NCI-H2029 (cell line): ENCODE results near the gene MCRS1.
"Not testable (repeated sequence)": the region's sequence is repeated elsewhere in the genome, so short reads cannot be mapped to it uniquely, and the experiment has no call there.

Experiments used
- DNase-seq: peaks from one replicate; lab custom pipeline; 2025; lab: John Stamatoyannopoulos, UW

MCRS1 gene

DNA sequence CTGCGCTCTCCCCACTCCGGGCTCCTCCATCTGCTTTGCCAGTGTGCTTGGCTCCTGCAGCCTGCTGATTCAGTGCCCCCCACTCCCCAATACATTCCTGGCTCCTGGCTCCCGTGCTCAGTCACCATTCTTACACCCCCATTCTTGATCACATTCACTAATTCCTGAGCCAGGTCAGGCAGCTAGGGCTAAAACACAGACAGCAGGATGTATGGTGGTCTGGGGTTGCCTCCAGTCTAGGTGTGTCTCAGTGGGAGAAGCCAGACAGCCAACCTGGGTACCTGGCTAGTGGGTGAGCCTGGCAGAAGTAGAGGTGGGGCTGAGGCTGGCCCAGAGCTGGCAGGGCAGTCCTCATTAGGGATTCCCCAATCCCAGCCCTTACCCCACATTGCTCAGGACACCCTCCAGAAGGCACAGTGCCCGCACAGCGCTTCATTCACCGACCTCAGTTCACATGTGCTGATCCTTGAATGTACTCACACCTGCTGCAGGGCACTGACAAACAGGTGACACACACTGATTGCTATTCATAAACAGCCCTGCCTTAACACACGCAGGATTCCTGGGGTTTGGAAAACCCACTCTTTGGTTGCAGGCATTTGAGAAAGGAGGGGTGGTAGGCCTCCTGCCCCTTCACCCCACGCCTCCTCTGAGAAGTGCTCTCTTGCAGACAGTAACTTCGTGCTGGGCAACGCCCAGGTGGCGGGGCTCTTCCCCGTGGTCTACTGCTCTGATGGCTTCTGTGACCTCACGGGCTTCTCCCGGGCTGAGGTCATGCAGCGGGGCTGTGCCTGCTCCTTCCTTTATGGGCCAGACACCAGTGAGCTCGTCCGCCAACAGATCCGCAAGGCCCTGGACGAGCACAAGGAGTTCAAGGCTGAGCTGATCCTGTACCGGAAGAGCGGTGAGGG is 27.5 kb downstream of the MCRS1 start:
- no peak for DNase-seq

DNA sequence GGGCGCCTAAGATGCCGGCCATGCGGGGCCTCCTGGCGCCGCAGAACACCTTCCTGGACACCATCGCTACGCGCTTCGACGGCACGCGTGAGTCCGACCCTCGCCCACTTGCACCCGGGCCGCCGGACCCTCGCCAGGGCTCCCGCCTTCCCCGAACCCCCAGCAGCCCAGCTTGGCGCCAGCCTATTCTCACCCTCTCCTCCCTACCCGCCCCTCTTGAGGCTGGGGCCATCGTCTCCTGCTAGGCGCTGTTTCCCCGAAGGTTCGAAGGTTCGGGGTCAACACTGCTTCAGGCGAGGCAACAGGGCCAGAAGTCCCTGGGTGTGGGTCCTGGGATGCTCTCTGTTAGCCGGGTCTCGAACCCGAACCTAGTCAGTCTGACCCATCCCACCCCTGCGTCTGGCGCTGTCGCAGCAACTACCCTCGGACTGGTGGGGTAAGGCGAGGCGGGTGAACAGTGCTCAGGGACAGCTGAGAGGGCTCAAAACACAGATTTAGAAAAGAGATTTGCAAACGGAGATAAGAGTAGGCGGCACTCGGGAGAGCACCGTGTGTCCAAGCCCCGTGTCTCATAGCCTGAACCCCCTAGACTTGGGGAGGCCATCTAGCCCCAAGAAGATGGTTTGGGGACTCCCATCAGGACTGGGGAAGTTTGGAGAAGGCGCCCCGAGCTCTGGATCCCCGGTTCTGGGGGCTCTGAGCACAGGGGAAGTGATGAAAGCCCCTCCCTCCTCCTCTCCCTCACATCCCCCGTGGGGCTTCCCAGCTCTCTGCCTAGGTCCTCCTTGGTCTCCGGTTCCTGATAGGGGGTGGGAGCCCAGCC is 28.3 kb downstream of the MCRS1 start:
- no peak for DNase-seq

DNA sequence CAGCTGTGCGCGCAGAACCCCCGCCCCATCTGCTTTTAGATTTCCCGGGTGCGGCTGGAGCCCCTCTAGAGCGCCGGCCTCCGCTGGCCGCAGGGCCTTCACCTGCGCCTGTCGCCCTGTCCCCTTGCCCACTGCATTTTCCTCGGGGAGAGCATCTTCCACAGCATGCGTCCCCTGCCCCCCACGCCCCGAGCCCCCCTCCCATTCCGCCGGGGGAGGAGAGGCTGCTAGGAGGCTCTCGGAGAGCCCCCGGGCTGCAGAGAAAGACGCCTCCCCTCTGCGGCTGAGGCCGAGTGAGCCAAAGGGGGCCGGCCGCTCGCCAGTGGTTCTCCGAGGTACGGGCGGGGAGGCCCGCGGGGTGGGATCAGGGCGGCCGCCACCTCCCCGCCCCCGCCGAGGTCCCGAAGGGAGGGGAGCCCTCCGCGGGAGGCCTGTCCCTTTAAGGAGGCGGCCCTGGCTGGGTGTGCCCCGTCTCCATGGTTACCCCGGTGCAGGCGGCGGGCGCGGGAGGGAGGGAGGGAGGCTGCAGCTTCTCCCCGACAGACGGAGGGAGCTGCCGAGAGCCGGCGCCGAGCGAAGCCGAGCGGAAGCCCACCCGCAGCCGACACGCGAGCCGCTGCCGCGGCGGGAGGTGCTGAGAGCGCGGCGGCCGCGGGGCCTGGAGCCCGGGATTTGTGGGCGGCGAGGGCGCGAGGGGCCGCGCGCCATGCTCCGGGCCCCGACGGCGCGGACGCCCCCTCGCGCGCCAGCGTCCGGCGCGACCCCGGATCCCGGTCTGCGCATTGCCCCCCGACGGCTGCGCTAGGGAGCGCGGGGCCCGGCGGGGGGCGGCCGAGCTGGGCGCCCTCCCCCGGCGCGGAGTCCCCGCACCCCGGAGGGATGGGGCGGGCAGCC is 29.2 kb downstream of the MCRS1 start, which contains the start of gene KCNH3:
KCNH3 (plus strand) TSS at position 521 of the 894 bp plus-strand sequence. CDS start 387 bp downstream, outside the sequence.
- peak; percentile 77 for DNase-seq

DNA sequence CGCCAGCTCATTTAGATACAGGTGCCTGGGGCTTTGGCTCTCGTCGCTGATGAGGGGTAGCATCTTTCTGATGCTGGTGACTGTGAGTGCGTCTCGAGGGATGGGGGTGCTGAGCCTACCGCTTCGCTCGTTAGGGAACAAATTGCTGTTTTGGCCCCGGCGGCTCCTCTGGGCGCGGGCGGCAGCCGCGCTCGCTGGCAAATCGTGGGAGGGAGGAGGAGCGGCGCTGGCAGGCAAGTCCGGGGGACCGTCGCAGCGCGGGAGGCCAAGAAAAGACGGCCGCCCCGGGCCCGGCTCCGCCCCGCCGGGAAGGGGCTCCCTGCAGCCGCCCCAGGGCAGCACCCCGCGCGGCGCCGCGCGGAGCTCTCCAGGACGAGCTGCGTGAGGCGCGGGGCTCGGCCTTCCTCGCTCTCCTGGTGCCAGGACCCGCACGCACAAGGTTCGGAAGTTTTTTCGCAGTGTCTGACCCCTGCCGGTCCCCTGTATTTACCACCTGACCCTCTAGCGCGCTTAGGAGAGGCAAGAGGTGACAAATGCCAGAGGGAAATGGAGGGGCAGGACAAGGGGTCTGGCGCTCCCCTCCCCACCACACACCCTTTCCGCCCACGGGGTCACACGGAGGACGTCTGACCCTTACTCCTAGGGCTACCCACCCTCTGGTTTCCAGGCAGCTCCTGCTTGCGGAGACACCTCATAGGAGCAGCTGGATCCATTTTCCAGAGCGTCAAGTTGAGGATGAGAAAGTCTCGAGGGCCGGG is 30.0 kb downstream of the MCRS1 start:
- no peak for DNase-seq

DNA sequence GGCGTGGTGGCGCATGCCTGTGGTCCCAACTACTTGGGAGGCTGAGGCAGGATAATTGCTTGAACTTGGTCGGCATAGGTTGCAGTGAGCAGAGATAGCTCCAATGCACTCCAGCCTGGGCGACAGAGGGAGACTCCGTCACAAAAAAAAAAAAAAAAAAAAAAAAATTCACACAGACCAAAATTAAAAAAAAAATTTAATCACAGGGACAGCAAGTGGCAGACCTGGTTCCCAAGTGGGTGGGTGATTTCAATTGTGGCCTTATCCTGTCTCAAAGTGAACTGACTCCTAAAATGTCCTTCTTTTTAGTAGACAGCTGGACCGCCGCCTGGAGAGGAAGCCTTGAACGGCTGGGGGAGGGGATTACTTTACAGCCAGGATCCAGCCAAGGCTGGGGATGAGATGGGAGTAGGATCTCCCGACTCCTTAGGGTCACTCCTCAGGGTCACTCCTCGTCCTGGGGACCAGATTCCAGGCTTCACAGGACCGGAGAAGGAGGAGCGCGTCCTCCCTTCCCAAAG is 30.7 kb downstream of the MCRS1 start:
- DNase-seq: no peak

DNA sequence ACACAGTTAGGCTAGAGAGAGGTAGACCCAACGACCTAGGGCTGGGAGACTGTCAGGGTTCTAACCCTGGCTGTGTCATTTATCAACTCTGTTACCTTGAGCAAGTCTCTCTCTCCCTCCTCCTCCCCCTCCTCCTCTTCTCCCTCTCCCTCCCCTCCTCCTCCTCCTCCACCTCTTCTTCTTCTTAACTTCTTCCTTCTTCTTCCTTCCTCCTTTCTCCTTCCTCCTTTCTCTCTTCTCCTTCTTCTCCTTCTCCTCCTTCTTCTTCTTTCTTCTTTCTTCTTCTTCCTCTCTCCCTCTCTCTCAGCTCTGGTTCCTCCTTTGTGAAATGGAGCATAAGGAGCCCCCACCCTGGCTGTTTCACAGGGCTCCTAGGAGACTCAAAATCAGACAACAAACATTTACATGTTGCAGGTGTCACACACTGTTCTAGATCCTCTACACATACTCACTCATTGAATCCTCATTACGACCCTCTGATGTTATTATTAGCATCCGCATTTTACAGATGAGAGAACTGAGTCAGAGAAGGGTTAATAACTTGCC is 31.3 kb downstream of the MCRS1 start:
- no peak for DNase-seq

DNA sequence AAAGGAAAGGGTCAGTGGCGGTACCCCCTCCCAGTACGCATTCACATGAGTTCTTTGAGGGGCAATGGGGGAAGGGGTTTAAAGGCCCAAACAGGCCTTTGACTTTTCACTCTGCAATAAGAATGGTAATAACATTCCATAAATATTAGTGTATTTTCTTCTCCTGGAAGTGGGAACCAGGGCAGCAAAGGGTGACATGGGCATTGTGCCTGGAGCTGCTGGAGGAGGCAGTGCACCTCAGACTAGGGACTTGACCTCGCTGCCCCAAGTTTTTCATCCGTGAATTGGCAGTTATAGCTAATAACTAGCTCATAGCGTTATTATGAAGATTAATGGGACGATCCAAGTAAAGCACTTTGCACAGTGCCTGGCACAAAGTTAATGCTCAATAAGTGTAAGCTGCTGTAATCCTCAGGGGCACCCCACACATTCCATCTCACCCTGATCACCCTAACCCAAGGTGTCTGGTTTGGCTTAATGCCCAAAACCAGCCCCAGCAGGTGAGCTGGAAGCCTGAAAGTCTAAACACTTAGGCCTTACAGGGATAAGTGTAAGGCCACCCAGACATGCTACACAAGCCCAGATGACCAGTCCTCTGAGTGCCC is 31.9 kb downstream of the MCRS1 start:
- no peak for DNase-seq

DNA sequence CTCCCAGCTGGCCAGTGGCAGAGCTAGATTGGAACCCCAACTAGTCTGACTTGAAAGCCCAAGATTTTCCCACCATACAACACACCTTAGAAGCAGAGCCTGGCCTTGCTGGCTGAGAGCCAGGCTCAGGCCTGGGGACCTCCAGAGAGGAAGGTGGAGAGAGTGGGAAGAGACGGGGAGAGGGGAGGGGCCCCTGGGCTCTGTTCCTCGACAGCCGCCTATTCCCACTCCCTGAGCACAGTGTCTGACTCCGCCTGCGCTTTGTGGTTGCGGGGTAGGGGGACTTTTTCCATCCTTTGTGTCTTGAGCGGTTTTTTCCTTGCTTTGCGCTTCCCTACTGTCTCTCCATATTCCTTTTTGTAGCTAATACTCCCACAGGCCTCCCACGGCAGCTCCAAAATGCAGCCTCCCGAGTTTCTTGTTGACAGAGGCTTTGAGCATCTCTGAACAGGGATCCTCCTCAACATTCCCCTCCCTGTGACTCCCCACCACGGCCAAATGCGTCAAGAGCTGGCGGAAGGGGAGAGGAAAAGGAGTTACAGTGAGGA is 33.1 kb downstream of the MCRS1 start:
- DNase-seq: no peak

DNA sequence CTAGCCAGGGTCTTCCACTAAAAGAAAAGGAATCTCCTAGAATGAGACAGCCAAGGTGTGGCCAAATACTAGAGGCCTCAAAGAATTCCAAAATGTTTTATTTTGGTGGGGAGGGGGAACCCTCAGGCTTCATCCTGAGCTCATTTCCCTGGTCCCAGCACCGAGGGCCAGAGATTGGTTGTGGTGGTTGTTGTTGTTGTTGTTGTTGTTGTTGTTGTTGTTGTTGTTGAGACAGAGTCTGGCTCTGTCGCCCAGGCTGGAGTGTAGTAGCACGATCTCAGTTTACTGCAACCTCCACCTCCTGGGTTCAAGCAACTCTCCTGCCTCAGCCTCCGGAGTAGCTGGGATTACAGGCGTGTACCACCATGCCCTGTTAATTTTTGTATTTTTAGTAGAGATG is 33.8 kb downstream of the MCRS1 start:
- not testable (repeated sequence) for DNase-seq

DNA sequence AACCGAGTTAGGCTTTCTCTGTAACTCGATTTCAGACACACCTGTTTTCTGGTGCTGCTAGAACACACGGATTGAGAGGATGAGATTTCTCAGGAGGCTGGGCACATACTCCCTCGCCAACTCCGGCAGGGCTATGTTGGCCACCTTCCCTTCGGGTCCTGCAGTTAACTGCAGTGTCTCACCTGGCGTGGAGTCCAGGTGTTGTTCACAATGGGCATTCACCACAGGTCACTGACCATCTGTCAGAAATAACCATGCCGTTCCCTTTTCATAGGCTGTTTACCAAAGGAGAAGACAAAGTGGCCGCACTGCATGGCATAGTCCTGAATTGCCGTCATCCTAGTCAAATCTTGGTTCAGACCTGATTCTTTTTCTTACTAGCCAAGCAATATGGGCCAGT is 34.6 kb downstream of the MCRS1 start:
- no peak for DNase-seq

DNA sequence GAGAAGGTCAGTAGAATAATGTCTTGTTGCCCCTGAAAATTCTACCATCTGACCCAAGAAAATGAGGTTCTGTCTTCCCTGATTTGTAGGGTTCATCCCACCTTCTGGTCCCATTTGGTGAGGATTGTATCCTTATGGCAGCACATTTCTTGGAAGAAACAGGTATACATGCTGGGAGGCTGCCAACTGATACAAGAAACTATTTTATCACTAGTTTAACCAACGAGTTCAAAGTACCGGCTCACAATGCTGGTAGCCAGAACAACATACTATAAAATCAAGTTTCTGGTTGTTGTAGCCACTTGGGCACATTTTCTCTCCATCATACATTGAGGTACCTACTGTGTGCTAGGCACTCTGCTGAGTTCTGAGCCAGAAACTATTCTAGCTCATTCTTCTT is 36.2 kb downstream of the MCRS1 start:
- no peak for DNase-seq

DNA sequence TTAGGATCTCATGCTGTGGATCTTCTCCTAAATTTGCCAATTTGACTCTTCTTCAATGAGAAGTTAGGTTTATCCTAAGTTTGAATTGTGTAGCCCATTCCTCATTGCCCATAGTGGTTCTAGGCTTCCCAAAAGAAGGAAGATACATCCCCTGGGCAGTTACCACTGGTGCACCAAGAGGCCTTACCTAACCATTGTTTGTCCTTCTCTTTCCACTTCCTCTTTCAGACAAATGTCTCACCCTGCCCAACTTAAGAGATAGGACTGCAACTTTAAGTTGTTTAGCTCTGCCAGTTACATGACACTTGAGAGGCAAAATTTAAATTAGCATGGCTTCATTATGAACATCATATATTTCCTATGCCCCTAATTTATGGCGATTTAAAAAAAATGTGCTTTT is 38.5 kb downstream of the MCRS1 start:
- no peak for DNase-seq

DNA sequence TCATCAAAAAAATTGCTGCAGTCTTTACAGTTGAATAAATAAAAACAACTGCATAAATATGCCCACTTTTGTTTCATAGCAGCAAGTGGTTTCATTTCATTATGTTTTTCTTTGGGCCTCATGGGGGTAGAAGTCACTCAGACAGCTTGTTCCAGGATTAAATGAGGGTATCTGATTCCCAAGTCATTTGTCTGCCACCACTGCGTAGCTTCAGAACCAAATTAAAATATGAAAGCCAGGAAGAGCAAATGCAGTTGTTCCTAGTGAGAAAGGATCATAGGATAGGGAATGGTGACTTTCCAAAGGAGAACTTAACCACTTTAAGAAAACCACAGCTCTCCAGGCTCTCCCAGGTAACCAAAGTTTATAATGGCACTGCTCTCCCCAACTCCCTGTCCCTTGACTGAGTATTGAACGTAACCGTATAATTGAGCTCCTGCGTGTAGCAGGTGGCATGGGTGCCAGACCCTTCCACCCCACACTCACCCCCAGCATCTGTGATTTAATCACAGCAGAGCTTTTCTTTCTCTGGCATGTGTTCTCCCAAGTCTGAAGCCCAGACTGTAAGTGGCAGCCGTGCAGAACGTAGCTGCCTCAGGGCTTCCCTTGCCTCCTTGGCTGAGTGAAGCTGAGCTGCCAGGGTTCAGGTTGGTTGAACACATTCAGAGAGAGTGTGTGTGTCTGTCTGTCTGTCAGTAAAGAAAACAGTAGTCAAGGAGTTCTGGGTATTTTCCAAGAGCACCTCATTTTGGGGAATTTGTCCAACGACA is 40.4 kb downstream of the MCRS1 start:
- DNase-seq: no peak

DNA sequence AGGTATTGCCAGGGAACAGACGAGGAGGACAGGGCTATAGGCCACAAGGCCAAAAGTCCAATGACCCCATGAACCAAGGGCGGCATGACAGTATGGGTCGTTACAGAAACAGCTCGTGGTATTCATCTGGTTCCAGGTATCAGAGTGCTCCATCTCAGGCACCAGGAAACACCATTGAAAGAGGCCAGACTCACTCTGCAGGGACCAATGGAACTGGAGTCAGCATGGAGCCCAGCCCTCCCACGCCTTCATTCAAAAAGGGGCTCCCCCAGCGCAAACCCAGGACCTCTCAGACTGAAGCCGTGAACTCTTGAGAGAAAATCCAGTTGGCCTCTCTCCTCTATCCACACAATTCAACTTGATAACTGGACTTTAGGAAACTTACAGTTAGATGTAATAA is 42.0 kb downstream of the MCRS1 start:
- no peak for DNase-seq

DNA sequence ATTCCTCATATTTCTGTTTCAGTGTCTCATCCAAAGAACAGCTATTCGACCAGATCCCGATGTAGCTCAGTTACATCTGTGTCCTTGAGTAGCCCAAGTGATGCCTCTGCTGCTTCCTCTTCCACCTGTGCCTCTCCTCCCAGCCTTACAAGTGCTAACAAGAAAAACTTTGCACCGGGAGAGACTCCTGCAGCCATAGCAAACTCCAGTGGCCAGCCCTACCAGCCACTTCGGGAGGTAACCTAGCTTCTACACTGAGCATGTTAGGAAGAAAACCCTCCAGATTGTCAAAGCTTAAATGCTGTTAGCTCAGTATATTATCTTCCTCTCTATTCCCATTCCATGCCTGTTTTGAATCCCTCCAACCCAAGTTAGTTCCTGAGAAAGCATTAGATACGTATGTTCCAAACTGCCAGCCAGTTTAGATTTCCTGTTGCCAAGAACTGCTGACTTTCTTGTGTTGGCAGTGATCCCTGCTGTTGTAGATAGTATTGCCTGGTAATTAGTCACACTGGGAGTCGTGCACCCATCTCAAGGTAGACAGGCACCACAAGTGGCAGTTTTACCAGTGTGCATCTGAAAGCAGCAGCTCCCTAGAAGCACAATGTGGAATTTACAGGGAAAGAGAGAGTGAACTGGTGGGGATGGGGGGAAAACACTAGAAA is 43.1 kb downstream of the MCRS1 start:
- DNase-seq: no peak

DNA sequence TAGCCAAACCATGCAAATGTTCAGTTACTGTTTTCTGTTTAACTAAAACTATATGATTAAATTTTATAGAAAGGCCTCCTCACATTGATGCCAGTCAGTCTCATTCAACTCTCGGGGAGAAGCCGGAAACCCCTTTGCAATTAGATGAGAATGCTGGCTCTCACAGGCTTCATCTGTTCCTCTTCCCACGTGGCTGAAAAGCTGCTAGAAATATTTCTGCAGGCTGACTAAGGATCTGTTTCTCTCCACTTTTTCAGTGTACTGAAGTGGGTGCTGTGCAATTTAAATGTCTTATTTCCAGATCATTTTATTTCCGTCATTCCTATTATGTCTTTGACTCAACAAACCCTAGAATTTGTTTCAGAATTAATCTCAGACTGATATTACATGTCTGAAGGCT is 46.6 kb downstream of the MCRS1 start:
- no peak for DNase-seq

DNA sequence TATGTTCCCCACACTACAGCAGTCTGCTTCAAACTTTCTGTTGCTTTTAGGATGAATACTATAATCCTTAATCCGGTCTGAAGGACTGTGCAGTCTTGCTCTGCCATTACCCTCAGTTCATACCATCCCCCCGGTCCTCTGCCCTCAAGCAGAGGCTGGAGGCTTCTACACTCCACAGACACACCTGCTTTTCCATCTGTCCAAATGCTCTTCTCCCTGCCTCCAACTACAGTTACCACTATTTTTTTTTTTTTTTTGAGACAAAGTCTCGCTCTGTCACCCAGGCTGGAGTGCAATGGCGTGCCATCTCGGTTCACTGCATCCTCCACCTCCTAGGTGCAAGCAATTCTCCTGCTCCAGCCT is 48.4 kb downstream of the MCRS1 start:
- DNase-seq: no peak

DNA sequence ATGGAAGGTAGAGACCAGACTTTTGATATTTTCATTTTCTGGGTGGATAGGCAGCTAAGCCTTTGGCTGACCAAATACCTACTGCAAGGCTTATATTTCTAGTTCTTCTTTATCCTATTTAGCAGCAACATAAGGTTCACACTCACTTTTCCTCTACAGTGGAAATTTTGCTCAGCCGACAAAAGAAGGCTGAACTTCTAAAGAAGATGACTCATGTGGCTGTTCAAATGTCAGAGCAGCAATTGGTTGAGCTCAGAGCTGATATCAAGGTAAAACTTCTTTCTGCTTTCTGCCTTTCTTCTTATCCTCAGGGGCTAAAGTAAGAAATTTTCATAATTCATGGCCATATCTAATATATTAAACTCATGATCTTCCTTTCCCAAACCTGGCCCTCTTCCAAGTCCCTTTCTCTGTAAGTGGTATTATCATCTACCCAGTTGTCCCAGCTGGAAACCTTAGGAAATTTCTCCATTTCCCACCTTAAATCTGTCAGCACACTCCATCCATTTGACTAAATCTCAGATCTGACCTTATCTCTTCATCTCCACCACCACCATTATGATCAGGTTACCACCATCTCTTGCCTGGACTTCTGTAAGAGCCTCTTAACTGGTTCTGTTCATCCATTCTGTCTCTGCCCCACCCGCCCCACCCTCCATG is 48.9 kb downstream of the MCRS1 start:
- no peak for DNase-seq
